ENCODE data around the gene HPSE2. TPM values are rescaled to one million over a fixed set of nuclear protein-coding genes. Genes with fewer than 3 reads are reported as not detected.
A peak's percentile ranks its signal among the peaks of the same experiment; 100 is the strongest.

Gene HPSE2
- total and polyA plus RNA-seq, 2 experiments from 2014 or later, result 0.10 to 0.24 TPM

GRCh38 chr10:98415731-98416119 lies 819.9 kb downstream of the HPSE2 start:
- Histone ChIP-seq H3K27ac (ENCODE audit: low read depth) (peak overlapping the region; percentile 74; the same call in 1 of the 2 replicates), H3F3A (replicated peaks; ENCODE audit: low read depth) (no peaks in the 10 kb centered on the region), H3K79me2 (replicated peaks; ENCODE audit: insufficient read depth) (no peaks in the 10 kb centered on the region), H3K4me2 (peak overlapping the region; percentile 79), H4K20me1 (replicated peaks; ENCODE audit: insufficient read depth) (no peaks in the 10 kb centered on the region), H2AFZ (no peak overlapping the region), H3K36me3 (ENCODE audit: insufficient read depth) (no peaks in the 10 kb centered on the region), H3K27me3 (ENCODE audit: insufficient read depth) (no peaks in the 10 kb centered on the region), H3K4me1 (ENCODE audit: insufficient read depth) (peaks cover 14% of the 10 kb centered on the region), H3K4me3 (no peak overlapping the region), H3K9me2 (ENCODE audit: insufficient read depth) (no peaks in the 10 kb centered on the region)
- no peak overlapping the region for H3K4me3 Mint-ChIP-seq
- peaks cover 7% of the 10 kb centered on the region for H3K27me3 Mint-ChIP-seq (ENCODE audit: insufficient read depth, low read depth, poor library complexity)
- ATAC-seq (no peak), DNase-seq (ENCODE audit: low spot score) (no peak)
- H3K9me3 Mint-ChIP-seq, result no peaks in the 10 kb centered on the region
- H3K4me1 Mint-ChIP-seq, result peaks cover 12% of the 10 kb centered on the region; the same call in 2 of the 3 replicates
- peaks cover 8% of the 10 kb centered on the region; the same call in 2 of the 3 replicates for H3K36me3 Mint-ChIP-seq (ENCODE audit: low read depth)
- no peak for TF ChIP-seq POLR2AphosphoS5 (IDR thresholded peaks at IDR 0.05; ENCODE audit: low read depth)
- TF ChIP-seq CREB1 (CRISPR knock-in tag; IDR thresholded peaks at IDR 0.05; ENCODE audit: low read depth), result no peak
- no peak for TF ChIP-seq JUNB (IDR thresholded peaks at IDR 0.05; ENCODE audit: unreplicated experiment)
- no peak for TF ChIP-seq ZNF331 (CRISPR knock-in tag; IDR thresholded peaks at IDR 0.05; ENCODE audit: low read depth)
- no peak for TF ChIP-seq NANOG (IDR thresholded peaks at IDR 0.05; ENCODE audit: borderline replicate concordance)
- TF ChIP-seq CTCF (conservative IDR thresholded peaks at IDR 0.05; ENCODE audit: low read depth in 2 of 2), result no peak
- TF ChIP-seq ZNF114 (CRISPR knock-in tag; IDR thresholded peaks at IDR 0.05), result no peak
- TF ChIP-seq EZH2 (IDR thresholded peaks at IDR 0.05; ENCODE audit: low read depth, unreplicated experiment), result no peak
- TF ChIP-seq, protein P1, sequence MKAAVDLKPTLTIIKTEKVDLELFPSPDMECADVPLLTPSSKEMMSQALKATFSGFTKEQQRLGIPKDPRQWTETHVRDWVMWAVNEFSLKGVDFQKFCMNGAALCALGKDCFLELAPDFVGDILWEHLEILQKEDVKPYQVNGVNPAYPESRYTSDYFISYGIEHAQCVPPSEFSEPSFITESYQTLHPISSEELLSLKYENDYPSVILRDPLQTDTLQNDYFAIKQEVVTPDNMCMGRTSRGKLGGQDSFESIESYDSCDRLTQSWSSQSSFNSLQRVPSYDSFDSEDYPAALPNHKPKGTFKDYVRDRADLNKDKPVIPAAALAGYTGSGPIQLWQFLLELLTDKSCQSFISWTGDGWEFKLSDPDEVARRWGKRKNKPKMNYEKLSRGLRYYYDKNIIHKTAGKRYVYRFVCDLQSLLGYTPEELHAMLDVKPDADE (IDR thresholded peaks at IDR 0.05), result no peak
- no peak for TF ChIP-seq REST (IDR thresholded peaks at IDR 0.05; ENCODE audit: unreplicated experiment)
- no peak for TF ChIP-seq STAT1 (IDR thresholded peaks at IDR 0.05; ENCODE audit: unreplicated experiment)
- no peak for TF ChIP-seq ZNF462 (CRISPR knock-in tag; IDR thresholded peaks at IDR 0.05)
- no peak for TF ChIP-seq EZH2phosphoT487 (IDR thresholded peaks at IDR 0.05; ENCODE audit: unreplicated experiment)
- no peak overlapping the region for H3K27ac Mint-ChIP-seq

Measured in GM23338 (cell line).